ENCODE data around the gene IRF2BP2. TPM values are rescaled to one million over a fixed set of nuclear protein-coding genes. Genes with fewer than 3 reads are reported as not detected.

Gene IRF2BP2
- total and polyA plus RNA-seq, 2 of the 13 experiments (the other 11 are each of a cell fraction or from before 2014, with no cell fraction given), result 140 to 147 TPM

- 0 out of 2 replicates have a peak, but pooled peaks have one; percentile 57 for TF ChIP-seq ZNF431 (CRISPR knock-in tag; IDR thresholded peaks at IDR 0.05; ENCODE audit: borderline replicate concordance, low read depth)
- TF ChIP-seq ZBTB2 (CRISPR knock-in tag; IDR thresholded peaks at IDR 0.05; ENCODE audit: low read depth), result no peak
- peak; percentile 84; the same call in 1 of the 2 replicates for TF ChIP-seq ZNF772 (CRISPR knock-in tag; IDR thresholded peaks at IDR 0.05)
- TF ChIP-seq GATAD1 (CRISPR knock-in tag; IDR thresholded peaks at IDR 0.05), result peak; percentile 74
- TF ChIP-seq ZNF709 (CRISPR knock-in tag; IDR thresholded peaks at IDR 0.05), result 0 out of 2 replicates have a peak, but pooled peaks have one; percentile 42
- 0 out of 2 replicates have a peak, but pooled peaks have one; percentile 16 for TF ChIP-seq KLF11 (CRISPR knock-in tag; IDR thresholded peaks at IDR 0.05)
- peak; percentile 49; the same call in 1 of the 2 replicates for TF ChIP-seq MXD4 (CRISPR knock-in tag; IDR thresholded peaks at IDR 0.05)
- peak; percentile 93 for TF ChIP-seq ZMYM3 (CRISPR knock-in tag; IDR thresholded peaks at IDR 0.05)
- TF ChIP-seq RXRB (CRISPR knock-in tag; IDR thresholded peaks at IDR 0.05; ENCODE audit: borderline replicate concordance), result peak; percentile 78
- peak; percentile 84 for TF ChIP-seq ZHX1 (CRISPR knock-in tag; IDR thresholded peaks at IDR 0.05; ENCODE audit: low read depth)
- TF ChIP-seq RBFOX2 (IDR thresholded peaks at IDR 0.05; ENCODE audit: low read depth, low read length), result 0 out of 2 replicates have a peak, but pooled peaks have one; percentile 14
- no peak for TF ChIP-seq ZNF83 (CRISPR knock-in tag; IDR thresholded peaks at IDR 0.05; ENCODE audit: borderline replicate concordance)
- TF ChIP-seq HNF4G (IDR thresholded peaks at IDR 0.05; ENCODE audit: borderline replicate concordance, low read depth, low read length), result peak; percentile 97
- peak; percentile 70; the same call in 1 of the 2 replicates for TF ChIP-seq HNF4G (CRISPR knock-in tag; IDR thresholded peaks at IDR 0.05; ENCODE audit: borderline replicate concordance, low read depth)
- peak; percentile 97 for TF ChIP-seq FOSL2 (CRISPR knock-in tag; IDR thresholded peaks at IDR 0.05)
- peak; percentile 68; the same call in 1 of the 2 replicates for TF ChIP-seq ZBTB38 (CRISPR knock-in tag; IDR thresholded peaks at IDR 0.05)
- peak; percentile 30 for TF ChIP-seq ZEB1 (IDR thresholded peaks at IDR 0.05; ENCODE audit: insufficient replicate concordance, low read depth)
- peak; percentile 46; the same call in 1 of the 2 replicates for TF ChIP-seq ZKSCAN1 (IDR thresholded peaks at IDR 0.05; ENCODE audit: low read length)
- no peak for TF ChIP-seq AGO1 (IDR thresholded peaks at IDR 0.05; ENCODE audit: low read depth, low read length, poor library complexity, severe bottlenecking)
- TF ChIP-seq ONECUT2 (CRISPR knock-in tag; IDR thresholded peaks at IDR 0.05), result 0 out of 2 replicates have a peak, but pooled peaks have one; percentile 27
- TF ChIP-seq MAF1 (CRISPR knock-in tag; IDR thresholded peaks at IDR 0.05; ENCODE audit: borderline replicate concordance), result no peak
- TF ChIP-seq SOX5 (CRISPR knock-in tag; IDR thresholded peaks at IDR 0.05; ENCODE audit: borderline replicate concordance), result peak; percentile 95
- peak; percentile 54; the same call in 1 of the 2 replicates for TF ChIP-seq NR2C2 (CRISPR knock-in tag; IDR thresholded peaks at IDR 0.05; ENCODE audit: borderline replicate concordance)
- TF ChIP-seq ZNF557 (CRISPR knock-in tag; IDR thresholded peaks at IDR 0.05), result no peak
- peak; percentile 55; the same call in 1 of the 2 replicates for TF ChIP-seq SMAD3 (CRISPR knock-in tag; IDR thresholded peaks at IDR 0.05)
- peak; percentile 94 for TF ChIP-seq TBX2 (CRISPR knock-in tag; IDR thresholded peaks at IDR 0.05; ENCODE audit: borderline replicate concordance)
- peak; percentile 62; the same call in 1 of the 2 replicates for TF ChIP-seq ZNF605 (CRISPR knock-in tag; IDR thresholded peaks at IDR 0.05)
Measured at GRCh38 chr1:234638832-234639799, 29.1 kb upstream of the IRF2BP2 start (continued).

Data from HepG2 (cell line).